HG03064 (cell line): ENCODE measurements around the gene MXRA7.
"Not testable (repeated sequence)": the region's sequence is repeated elsewhere in the genome, so short reads cannot be mapped to it uniquely, and the experiment has no call there.

Experiments used
- ATAC-seq: cut with Tn5 transposase; IDR thresholded peaks from one replicate; pipeline ENCODE4 v1.9.1; 2021; ENCODE audit warnings: low read depth; ENCODE audit not compliant: unreplicated experiment

MXRA7 gene

DNA sequence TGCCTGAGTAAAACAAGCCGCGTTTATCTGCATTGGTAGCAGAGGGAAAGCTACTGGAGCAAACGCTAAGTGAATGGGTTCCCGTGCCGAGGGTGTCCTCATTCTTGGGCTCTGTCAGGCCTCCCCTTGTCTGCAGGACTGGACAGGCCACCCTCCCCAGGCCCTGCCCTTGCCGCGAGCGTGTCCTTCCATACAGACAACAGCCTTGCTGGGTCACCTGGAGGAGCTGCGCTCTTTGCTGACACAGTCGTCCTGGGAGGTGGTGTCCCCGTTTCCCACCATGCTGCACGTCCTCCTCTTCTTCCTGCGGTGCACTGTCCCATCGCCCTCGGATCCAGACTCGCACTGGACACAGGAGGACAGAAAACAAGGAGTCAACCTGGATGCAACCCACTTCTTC is 7.8 kb upstream of the MXRA7 start:
- no peak for ATAC-seq

DNA sequence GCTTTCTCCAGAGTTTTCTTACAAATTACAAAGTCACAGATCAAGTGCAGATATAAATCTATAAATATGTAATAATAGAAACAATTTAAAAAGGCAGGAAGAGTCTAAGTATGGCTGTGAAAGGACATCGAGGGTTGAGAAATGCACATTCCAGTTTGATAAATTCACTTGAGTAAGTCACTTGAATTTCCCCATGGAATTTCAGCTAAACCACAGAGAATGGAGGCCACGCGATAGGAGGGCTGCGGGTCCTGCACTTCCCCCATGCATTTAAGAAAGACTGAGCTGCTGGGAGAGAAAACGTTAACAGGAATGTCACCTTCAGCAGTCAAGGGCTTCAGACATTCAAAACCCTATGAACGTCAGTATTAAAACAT is 6.1 kb upstream of the MXRA7 start:
- ATAC-seq, result no peak

- no peak for ATAC-seq
Observed at GRCh38 chr17:76716146-76716838, 5.5 kb upstream of the MXRA7 start.

- ATAC-seq, result no peak
Observed at GRCh38 chr17:76715496-76715830, 4.7 kb upstream of the MXRA7 start.

GRCh38 chr17:76714822-76715495 is 4.2 kb upstream of the MXRA7 start:
- no peak for ATAC-seq

DNA sequence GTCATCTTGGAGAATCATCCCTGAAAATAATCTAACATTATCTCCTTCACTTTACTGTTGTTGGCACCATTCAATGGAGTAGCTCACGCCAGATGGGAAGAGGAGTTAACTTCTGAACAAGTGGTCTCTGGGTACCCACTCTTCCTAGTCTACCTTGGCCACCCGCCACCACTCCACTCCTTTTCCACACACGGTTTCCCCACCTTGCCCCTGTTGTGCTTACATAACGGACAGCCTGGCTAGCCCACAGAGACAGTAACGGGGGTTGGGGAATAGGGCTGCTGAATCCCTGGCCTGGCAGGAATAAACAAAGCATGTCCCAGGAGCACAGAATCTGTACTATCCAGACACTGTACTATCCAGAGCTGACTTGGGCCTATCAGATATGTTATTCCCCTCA is 3.6 kb upstream of the MXRA7 start:
- no peak for ATAC-seq

DNA sequence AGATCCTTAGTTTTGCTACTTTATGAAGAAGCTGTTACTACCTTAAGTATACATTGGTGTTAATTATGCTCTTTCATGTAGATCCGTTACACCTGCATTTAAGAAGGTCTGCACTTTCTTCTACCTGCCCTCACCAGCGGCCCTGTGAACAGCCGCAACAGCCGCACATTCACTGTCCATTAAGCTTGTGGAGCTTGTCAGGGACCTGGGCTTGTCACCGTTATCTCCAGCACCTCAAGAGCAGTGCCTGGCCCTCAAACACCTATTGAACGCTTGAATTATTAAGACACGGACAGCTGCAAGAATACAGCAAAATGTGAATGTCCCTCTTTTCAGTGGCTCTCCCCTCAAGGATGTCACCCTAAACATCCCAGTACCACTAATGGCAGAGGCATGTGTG is 3.0 kb upstream of the MXRA7 start:
- ATAC-seq, result no peak

DNA sequence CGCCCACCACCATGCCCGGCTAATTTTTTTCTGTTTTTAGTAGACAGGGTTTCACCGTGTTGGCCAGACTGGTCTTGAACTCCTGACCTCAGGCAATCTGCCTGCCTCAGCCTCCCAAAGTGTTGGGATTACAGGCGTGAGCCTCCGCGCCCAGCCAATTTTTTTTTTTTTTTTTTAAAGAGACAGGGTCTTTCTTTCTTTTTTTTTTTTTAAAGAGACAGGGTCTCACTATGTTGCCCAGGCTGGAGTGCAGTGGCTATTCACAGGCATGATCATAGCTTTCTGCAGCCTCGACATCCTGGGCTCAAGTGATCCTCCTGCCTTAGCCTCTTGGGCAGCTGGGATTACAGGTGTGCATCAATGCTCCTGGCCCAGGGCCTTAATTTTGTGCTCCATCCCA is 1.6 kb upstream of the MXRA7 start:
- ATAC-seq, result not testable (repeated sequence)

DNA sequence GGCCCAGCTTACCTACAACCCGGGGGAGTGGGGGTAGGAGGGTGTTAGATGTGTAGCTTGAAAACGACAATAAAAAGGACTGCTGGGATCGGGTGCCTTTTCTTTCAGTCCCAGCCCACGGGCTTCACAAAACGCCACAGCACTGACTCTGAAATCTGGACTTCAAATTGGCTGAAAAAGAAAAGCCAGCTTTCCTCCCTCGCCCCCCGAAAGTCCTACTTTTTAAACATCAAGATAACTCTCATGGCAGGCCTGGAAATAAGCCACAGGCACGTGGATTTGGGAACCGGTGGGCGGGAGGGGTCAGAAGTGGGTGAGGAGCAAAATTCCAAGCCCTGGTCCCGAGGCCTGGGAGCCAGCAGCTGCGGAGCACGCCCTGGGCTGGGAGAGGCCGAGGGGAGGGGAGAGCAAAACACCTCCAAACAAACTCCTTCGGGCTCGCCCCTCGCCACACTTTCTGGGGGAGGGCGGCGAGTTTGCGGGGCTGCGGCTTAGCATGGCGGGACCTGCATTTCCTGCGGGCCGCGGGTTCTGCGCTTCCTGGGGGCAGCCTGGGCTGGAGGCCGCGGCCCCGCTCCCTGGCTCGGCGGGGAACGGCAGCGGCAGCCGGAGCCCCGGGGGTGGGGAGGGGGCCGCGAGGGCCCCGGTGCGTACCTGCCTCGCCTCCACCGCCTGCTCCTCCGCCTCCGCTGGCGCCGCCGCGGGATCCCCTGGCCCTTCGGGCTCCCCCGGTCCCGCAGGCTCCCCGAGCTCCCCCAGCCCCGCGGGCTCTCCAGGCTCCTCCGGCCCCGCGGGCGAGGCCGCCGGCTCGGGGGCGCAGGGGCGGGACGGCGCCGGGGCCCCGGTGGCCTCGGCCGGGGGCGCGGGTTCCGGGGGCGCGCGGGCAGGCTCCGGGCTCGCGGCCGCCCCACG is 558 bp downstream of the MXRA7 start:
- not testable (repeated sequence) for ATAC-seq

DNA sequence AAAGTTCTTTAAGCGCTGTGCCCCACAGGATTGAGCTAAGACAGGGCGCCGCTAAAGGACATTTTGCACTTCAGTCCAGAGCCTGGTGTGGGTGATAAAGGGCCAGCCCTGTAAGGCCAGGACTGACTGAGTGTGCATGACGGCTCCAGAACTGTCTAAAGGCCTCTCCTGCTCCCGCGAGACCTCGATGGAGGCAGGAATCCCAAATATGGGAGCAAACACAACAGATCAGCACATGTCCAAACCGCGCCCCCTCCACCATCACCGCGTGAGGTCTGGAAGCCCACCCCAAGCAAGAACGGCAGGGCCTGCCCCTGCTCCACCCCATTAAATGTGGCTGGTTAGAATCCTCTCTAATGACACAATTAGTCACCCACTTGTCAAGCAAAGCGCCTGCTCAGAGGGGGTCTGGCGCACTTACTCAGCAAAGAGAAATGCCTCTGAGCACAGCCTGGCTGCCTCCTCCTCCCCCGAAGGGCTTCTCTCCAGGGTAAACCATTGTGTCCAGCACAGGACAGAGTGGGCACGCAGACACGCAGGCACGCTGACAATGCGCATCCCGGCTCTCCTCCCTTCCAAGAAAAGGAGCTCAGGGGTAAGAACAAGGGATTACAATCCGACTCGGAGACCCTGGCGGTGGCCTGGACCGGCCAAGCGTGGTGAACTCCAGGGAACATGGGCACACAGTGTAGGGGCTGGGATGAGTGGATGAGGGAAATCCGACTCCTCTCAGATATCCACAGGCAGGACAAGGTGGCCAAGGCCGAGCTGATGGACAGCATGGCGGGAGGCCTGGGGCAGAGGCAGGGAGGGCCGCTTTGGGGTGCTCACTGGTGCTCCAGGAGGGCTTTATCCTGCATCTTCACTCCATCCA is 1.5 kb downstream of the MXRA7 start:
- no peak for ATAC-seq

DNA sequence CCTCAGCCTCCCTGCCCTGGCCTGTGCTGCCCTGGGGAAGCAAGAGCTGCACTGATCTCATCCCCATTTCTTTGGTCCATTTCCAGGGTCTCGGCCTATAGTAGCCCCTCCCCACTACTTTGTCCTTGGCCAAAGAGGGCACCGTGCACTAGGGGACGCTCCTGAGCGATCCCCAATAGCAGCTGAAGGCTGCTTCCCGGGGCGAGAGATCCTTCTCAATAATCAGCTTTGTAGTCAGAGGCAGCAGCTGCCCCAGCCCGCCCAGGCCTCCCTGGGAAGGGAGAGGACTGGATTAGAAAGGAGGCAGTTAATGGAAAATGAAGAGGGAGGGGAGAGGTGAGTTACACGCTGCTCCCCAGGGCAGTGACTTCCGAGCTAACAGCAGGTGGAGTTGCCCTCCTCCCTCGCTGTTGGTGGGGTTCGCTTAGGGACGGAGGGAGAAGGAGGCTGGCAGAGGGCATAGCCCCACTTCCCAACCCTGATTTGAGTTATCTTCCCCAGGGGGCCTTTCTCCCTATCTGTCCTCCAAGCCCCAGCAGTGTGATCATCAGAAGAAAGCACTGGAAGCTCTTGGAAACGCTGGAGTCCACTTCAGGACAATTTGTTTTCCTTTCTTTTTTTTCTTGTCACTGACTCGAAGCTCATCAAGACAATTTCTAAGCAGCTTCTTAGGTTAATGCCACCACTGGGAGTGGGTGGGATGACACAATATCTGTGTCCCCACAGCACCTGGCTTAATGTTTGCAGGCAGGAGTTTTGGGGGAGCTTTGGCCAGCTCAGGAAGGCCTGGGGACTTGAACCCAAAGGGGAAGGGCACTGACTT is 2.6 kb downstream of the MXRA7 start:
- no peak for ATAC-seq

- no peak for ATAC-seq
Observed at GRCh38 chr17:76706817-76707216, 3.9 kb downstream of the MXRA7 start.

GRCh38 chr17:76704805-76705204 is 6.0 kb downstream of the MXRA7 start:
- ATAC-seq, result no peak

GRCh38 chr17:76702941-76703637 is 7.7 kb downstream of the MXRA7 start:
- ATAC-seq, result no peak

GRCh38 chr17:76702076-76702475 is 8.7 kb downstream of the MXRA7 start:
- no peak for ATAC-seq

DNA sequence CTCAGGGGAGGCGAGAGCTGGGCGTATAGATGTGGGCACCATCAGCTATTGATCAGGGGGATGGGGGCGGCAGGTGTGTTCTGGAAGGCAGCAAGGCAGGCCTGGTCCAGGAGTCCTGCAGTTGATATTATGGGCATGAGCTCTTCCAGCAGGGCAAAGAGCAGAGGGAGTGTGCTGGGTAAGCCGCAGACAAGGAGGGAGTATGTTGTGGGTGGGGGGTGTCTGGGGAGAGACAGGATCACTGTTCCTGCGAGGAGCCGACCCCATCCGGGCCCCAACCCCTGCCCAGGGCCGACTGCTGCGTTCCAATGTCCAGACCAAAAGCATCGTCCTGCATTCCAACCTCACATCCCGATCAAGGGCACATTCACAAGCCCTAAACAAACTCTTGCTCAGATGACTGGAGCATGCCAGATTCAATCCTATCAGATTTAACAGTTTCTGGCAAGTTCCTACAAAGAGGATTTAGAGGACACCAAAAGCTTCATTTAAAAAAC is 9.2 kb downstream of the MXRA7 start:
- no peak for ATAC-seq

DNA sequence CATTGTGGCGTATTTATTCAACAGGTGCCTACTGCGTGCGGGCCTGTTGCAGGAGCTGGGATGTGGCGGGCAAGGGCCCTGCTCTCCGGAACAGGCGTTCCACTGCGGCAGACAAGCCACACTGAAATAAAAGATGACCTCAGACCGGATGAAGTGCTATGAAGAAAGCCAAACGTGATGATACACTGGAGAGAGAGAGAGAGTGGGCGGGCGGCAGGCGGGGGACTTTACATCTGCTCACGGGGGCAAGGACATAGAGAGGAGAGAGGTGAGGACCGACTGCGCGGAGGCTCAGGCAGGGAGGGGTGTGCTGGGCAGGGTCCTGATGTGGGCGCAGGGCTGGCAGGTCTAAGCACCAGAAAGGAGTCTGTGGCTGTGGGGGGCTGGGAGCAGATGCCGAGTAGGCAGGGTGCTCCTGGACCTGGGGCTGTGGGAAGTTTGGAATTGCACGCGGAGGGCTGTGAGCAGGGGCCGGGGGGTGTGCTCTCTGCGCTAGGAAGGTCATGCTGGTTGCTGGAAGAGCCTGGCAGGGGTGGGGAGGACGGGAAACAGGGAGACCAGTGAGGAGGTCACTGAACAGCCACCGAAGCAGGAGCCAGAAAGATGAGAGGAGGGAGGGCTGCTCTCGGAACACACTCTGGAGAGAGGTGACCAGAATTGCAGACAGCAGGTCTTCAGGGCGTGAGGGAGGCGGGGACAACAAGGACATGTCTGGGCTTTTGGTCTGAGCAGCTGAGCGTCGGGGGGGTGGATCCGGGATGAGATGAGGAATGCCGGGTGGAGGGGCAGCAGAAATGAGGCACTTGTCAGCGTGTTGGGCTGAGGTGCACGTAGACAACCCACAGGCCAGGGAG is 9.9 kb downstream of the MXRA7 start:
- ATAC-seq, result no peak

DNA sequence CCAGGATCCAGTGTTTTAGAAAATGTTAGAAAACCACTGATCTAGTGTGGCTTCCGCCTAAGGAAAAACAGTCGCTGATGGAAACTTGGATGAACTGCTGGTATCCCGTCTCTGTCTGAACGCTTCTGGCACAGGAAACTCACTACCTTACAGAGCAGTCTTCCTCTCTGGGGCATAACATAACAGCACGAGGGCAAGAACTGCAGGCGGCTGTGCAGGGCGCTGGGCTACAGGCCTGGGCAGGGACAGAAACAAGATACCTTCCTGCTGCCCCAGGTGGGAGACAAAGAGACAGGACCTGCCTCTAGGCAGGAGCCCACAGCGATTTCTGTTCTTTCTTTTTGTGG is 10.5 kb downstream of the MXRA7 start:
- ATAC-seq, result no peak
